NCI-H2171 treated with DMSO at 0.1 percent for 48 hours (cell line): ENCODE measurements around the gene NXPH3.

Experiments used
- DNase-seq: peaks from one replicate; lab custom pipeline; 2025; lab: John Stamatoyannopoulos, UW

The NXPH3 gene

DNA sequence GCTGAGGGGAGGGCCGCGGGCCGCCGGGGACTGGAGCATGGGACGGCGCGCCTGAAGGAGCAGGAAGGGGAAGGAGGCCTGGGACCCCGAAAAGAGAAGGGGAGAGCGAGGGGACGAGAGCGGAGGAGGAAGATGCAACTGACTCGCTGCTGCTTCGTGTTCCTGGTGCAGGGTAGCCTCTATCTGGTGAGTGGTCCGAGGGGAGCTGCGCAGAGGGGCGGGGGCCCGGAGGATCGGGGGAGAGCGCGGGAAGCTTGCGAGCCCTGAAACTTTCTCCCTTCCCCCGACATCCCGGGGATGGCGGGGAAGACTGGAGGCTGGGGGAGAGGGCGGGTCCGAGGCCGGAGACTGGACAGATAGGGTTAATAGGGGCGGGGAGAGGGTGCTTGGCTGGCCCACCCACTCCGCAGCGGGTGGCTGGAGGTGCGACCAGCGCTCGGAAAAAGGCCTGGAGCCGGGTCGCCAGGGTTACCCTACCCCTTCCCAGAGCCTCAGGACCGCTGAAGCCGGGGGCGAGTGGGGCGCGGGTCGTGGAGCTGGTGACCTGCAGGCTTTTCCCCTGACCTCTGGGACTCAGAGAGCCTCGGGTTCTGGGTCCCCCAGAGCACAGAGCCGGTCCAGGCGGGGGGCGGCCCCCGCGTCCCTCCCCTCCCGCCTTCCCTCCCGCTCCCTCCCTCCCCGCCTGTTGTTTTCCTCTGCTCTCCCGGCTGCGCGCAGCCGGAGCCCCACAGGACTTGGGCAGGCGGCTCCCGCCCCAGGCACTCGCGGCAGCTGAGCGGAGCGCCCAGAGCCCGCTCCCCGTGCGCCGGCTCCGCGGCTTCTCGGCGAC, 631 bp downstream of the NXPH3 start:
- DNase-seq: peak; percentile 53

DNA sequence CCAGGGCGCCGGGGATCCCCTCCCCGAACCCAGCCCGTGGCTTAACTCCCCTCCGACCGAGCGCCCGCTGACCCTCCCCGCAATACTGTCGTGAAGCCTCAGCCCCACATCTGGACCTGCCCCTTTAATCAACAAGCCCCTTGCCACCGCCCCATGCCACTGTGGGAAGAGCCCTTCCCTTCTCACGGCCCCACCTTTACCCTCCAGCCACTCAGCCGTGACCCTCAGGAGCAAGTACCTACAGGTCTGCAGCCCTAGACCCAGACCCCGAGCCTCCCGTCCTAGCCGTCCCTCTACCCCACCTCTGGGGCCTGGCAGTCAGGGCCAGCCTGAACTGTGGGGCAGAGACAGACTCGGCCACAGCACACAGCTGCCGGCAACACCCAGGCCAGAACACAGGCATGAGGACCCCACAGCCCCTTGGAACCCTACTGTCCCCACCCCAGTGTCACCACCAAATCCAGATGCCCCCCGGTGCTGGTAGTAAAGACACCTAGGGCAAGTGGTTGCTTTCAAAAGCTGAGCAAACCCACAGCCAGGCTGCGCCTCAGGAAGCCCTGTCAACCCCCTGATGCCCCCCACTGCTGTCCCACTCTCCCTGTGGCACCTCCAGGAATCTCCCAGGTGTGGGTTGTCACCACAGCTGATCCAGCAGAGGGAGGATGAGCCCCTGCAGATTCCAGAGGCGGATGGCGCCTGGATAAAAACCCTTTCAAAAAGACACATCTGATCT, 1.4 kb downstream of the NXPH3 start:
- no peak for DNase-seq

DNA sequence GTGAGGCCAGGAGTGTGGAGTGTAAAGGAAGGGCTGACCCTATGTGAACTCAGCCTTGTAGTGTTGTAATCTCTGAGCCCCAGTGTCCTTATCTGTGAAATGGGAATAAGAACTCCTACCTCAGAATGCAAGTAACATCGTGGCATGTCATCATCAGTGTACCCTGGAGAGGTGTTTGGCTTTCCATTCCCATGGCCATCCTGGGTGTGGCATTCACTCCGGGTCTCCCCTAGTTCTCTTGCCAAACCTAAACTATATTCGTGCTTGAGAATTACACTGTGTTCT, 1.9 kb downstream of the NXPH3 start:
- no peak for DNase-seq

DNA sequence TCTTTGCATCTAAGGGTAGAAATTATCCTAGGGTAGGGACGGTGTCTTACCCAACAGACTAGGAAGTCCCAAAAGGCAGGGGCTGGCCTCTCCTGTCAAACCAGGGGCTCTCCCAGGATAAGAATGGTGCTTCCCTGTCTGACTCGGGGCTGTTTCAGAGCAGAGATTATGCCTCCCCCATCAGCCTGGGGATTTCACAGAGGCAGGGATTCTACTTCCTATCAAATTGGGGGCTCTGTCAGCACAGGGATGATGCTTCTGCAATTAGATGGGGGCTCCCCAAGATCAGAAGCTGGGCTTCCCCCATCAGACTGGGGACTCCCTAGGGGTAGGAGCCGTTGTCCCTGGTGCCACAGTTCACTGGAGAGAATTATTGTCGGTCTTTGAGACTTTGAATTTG, 2.3 kb downstream of the NXPH3 start:
- DNase-seq: no peak

DNA sequence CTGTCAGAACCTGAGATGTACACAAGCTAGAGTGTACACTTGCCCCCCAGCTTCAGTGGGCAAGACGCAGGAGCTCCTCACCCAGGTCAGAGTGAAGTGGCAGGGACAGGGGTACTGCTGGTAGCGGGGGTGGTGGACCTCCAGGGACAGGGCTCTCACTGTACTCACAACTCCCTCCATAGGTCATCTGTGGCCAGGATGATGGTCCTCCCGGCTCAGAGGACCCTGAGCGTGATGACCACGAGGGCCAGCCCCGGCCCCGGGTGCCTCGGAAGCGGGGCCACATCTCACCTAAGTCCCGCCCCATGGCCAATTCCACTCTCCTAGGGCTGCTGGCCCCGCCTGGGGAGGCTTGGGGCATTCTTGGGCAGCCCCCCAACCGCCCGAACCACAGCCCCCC, 2.7 kb downstream of the NXPH3 start:
- DNase-seq: no peak

DNA sequence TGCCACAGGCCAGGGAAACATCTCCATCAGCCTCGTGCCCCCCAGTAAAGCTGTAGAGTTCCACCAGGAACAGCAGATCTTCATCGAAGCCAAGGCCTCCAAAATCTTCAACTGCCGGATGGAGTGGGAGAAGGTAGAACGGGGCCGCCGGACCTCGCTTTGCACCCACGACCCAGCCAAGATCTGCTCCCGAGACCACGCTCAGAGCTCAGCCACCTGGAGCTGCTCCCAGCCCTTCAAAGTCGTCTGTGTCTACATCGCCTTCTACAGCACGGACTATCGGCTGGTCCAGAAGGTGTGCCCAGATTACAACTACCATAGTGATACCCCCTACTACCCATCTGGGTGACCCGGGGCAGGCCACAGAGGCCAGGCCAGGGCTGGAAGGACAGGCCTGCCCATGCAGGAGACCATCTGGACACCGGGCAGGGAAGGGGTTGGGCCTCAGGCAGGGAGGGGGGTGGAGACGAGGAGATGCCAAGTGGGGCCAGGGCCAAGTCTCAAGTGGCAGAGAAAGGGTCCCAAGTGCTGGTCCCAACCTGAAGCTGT, 3.4 kb downstream of the NXPH3 start:
- DNase-seq: no peak

DNA sequence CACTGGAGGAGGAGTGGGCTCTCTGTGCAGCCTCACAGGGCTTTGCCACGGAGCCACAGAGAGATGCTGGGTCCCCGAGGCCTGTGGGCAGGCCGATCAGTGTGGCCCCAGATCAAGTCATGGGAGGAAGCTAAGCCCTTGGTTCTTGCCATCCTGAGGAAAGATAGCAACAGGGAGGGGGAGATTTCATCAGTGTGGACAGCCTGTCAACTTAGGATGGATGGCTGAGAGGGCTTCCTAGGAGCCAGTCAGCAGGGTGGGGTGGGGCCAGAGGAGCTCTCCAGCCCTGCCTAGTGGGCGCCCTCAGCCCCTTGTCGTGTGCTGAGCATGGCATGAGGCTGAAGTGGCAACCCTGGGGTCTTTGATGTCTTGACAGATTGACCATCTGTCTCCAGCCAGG, 3.9 kb downstream of the NXPH3 start:
- no peak for DNase-seq

DNA sequence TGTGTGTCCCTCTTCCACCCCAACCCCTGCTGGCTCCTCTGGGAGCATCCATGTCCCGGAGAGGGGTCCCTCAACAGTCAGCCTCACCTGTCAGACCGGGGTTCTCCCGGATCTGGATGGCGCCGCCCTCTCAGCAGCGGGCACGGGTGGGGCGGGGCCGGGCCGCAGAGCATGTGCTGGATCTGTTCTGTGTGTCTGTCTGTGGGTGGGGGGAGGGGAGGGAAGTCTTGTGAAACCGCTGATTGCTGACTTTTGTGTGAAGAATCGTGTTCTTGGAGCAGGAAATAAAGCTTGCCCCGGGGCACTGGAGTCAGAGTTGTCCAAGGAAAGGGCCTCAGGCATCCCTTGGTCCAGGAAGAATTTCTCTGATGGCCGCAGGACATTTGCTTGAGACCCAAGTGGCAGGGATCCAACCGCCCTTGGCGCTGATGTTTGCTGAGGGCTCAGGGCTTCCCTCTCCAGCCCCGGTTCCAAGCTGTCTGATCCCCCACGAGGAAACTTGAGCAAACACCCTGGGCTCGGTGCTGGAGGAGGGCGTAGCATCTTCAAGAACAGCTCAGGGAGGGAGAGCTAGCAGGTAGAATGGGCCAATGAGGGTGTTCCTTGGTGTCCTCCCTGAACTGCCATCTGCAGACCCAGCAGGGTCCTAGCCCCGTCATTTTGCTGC, 4.5 kb downstream of the NXPH3 start:
- no peak for DNase-seq

DNA sequence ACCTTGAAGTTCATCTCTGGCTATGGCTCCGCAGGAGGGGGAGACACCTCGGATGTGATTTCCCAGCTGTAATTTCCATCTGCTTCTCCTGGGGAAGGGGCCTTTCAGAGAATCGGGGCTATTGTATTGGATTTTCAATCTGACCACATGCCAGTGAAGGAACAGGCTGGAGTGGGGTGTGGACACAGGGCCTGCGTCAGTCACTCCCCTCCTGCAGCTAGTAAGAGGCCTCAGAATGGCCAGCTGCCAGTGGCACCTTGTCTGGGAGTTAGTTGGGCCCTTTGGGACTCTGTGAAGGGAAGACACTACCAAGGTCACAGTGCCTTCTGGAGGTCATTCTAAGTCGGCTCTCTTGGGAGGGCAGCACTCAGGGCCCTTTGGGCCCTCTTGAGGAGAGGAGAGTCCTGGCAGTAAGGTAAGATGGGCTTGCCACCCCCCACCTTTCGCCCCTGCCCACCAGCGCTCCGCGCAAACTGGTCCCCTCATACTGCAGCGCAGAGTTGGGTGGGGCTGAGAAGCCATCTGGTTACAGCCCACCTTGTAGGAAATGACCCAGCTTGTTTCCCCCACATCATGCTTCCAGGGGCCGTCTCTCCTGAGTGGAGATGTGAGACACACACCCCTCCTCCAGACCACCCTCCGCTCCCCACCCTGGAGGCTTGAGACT, 5.4 kb downstream of the NXPH3 start:
- DNase-seq: peak; percentile 45

DNA sequence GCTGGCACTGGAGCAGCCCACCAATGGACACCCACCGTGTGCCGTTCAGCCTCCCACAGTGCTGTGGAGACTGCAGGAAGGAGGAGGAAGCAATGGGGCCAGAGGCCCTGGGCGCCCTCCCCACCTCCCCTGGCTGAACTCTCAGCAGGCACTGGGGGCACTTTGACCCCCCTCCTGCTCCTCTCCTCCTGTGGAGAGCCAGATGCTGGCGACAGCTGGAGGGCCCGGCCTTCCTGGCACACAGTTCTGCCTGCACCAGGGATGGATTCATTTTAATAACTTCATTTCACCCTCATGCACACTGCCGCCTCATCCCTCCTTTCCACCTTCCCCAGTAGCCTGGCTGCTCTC, 6.0 kb downstream of the NXPH3 start:
- peak; percentile 86 for DNase-seq

DNA sequence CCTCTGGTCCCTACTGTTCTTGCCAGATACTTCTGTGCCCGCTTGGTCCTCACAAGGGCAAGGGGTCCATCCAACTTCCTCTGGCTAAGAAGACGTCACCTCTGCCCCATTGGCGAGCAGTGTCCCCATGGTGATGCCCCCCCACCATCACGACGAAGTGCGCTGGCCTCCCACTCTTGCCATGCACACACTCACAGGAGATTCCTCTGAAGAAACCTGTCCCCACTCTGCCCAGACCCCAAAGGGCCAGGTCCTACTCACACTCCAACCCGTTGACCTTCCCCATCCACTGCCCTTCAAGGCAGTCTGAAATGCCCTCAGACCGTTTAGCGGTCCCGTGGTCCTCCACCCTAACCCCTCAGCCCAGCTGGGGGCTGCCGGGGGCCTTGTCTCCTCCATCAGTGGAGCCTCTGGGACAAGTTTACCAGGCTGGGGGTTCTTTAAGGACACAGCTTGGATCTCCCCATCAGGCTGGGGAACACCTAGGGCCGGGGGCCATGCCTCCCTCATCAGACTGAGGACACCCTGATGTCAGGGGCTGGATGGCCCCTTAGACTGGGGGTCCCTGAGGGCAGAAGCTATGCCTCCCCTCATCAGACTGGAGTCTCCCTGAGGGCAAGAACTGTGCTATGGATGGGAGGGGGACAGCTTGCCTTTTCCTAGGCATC, 6.5 kb downstream of the NXPH3 start:
- DNase-seq: no peak

DNA sequence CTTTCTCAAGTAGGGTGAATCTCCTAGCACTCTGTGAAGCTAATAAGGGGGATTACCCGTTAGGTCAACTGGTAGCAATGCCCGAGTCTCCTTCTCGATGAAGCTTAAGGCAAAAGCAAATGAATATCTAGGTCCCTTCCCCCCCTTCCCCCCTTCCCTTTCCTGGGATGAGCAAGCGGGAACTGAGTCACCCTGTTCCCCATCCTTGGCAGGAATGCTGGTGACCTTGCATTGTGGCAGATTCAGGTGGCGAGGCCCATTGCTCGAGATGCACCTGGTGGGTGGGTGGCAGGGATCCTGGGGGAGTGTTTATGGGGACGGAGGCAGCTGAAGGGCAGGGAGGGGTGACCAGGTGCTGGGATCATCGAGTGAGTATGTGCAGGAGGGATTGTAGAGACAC, 7.1 kb downstream of the NXPH3 start:
- DNase-seq: no peak

DNA sequence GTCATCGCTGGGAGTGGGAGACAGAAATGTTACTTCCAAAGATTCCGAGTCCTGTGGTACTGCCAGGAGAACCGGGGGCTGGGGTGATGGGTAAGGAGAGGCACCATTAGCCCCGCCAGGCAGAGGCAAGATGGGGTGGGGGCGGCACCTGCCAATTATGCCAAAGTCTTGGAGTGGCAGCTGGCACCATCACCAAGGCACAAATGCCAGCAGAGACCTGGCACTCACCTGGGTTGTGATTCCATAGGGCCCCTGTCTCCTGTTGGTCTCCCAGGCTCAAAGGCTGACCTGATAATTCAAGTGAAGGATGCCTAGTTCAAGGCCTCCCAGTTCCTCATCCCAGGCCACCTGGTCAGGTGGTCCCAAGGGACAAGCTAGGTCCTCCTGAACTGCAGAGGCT, 7.6 kb downstream of the NXPH3 start:
- no peak for DNase-seq

DNA sequence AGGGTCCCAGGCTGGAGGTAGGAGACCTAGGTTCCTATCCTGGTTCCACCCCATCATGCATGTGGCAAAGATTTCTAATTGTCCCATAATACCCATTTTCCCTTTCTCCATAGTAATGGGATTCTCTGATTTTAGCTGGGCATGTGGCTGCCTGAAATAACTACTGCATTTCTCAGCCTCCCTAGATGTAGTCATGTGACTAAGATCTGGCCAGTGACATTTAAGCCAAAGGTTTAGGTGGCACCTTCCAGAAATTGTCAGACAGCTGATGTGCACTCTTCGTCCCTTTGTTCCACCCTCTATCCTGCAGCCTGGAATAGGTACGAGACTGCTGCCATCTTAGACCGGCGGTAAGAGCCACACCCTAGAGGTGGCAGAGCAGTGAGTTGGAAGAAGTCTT, 8.2 kb downstream of the NXPH3 start:
- no peak for DNase-seq

DNA sequence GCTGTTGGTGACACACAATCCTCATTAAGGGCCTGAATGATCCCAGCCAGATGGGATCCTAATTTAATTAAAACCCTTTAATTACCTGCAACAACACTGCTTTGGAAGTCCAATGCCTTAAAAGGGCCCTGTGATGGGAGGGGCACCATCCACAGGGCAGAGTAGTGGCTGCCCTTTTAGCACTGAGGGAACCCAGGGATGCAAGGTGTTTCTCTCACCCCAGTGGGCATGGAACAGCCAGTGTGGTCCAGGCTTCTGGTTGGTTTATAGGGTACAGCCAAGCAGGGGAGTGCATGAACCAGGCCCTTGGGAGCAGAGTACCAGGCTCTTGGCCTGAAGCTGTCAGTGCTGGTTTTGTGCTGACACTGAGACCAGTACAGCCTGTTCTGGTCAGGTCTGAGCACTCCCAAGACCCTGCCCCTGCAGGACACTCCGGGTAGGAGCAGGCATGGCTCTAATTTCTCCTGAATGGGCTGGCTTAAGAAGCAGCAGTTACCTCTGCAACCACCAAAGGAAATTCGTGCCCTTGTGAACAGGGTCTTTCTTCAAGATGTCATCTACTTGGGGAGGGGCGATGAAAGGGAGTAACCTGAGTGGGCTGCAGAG, 9.9 kb downstream of the NXPH3 start:
- no peak for DNase-seq

DNA sequence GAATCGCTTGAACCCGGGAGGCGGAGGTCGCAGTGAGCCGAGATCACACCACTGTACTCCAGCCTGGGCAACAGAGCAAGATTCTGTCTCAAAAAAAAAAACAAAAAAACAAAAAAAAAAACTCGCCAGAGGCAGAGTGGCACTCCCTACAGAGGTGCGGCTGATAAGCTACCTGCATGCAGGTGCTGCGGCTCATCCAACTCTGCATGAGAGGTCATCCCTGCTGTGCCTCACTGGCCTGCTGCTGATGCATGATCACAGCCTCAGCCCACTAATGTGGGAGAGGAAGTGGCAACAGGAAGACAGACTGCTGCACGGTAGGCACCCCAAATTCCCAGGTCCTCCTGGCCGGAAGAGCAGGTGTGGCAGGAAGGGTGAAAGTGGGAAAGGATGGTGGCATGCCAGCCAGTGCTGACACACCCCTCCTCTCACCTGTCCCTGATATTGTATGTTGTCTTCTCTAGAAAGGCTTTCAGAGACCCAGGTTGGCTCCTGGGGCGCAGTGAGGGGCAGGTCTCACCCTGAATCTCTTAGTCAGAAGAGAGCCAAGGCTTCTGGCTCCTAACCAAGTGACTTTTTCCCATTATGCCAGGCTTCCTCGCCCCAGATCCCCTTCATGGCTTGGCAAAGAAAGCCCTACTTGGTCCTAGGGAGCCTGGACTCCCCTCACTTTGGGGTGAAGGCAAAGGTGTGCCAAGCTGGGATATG, 11.8 kb downstream of the NXPH3 start:
- DNase-seq: no peak

DNA sequence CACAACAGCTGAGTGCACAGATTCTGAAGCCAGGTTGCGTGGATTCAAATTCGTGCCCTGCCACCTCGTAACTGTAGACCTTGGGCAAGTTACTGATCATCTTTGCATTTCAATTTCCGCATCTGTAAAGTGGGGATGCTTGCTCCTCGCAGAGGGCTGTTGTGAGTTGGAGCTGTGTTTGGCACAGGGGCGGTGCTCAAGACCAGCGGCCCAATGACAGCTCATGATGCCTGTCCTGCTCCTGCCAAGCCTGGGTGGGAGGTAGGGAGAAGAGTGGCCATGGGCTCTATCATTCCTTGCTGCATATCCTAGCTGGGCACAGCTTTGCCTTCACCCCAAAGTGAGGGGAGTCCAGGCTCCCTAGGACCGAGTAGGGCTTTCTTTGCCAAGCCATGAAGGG, 12.6 kb downstream of the NXPH3 start:
- DNase-seq: no peak

DNA sequence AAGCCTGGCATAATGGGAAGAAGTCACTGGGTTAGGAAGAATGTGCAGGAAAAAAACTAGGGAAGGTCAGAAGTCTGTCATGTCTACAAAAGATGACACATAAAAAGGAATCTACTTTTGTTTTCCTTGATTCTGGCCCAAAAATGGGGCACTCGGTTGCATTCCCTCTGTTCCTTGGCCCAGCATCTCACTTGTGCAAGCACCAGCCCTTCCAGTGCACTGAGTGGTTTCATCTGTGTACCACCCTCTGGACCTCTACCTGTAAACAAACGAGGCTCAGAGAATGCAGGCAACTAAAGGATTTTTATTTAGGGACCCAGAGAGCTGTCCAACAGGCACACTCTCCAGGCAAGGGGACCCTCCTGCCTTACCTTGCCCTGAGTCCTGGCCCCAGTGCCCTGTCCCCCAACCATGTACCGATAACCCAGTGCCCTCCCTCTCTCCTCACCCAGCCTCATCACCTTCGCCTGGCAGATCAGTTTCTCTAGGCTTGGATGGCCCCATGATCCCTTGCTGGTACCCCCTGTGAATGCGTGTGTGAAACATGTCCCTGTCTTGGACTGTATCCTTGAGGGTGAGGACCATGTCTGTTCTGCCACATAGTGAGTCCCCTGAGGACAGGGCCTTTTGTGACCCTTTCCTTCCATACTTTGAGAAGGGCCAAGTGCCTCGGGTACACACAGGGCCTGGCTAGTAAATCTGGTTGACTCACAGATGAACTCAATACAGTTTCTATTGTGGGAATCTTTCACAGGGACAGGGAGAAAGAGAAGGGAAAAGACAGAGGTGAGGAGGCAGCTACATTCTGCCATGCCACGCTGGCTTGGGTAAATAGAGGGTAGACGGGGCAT, 13.3 kb downstream of the NXPH3 start:
- DNase-seq: no peak

DNA sequence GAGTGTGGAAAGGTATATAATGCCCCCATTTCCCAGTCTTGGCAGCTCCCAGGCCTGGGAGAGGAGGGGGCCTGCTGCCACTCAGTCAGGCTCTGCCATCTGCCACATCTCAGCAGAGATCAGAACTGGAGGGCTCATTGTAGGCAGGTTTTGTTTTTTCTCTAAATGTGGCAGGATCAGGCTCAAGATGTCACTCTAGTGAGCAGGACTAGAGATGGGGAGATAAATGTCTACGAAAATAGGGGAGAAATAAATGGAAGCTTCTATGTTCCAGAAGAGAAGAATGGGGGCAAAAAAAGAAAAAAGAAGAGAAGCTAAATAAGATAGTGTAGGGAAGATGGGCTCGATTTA, 13.9 kb downstream of the NXPH3 start:
- peak; percentile 81 for DNase-seq

DNA sequence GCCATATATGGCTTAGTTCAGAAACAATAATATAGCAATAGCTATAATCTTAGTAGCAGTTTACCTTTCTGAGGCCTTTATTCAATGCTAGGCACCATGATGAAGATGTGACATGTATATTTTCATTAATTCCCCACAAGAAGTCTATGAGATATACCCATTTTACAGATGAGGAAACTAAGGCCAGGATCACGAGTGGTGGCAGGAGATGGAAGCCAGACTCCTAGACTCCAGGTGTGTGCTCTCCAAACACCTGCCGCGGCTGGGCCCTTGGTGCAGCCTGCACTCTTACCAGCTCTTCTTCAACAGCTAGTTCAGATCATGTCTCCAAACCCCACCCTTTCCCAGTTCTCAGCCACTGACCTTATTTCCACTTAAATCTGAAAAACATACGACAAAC, 15.2 kb downstream of the NXPH3 start:
- DNase-seq: no peak
